ENCODE data around the gene CGA. TPM values are rescaled to one million over a fixed set of nuclear protein-coding genes. Genes with fewer than 3 reads are reported as not detected.

Gene CGA
- total RNA-seq, 2 donors from 2014 or later = not detected

- Histone ChIP-seq H3K27me3 (replicated peaks; ENCODE audit: insufficient read depth) (no peaks in the 10 kb centered on the region), H3K27ac (no peak overlapping the region), H3K4me3 (no peak overlapping the region), H3K36me3 (no peaks in the 10 kb centered on the region), H3K4me1 (ENCODE audit: control insufficient read depth in 1 of 2, low read depth in 2 of 2) (no peaks in the 10 kb centered on the region), H3K9me3 (no peaks in the 10 kb centered on the region)
- ATAC-seq (ENCODE audit: insufficient number of reproducible peaks, low FRiP score, low read depth) = no peak
- no peak for TF ChIP-seq CTCF (IDR thresholded peaks at IDR 0.05)
- DNase-seq (ENCODE audit: low spot score) = no peak
These were observed 1.7 kb downstream of the CGA start for GRCh38 chr6:87093199-87093598.

- no peak for TF ChIP-seq CTCF (IDR thresholded peaks at IDR 0.05)
These were observed 2.5 kb downstream of the CGA start for GRCh38 chr6:87092435-87092834.

GRCh38 chr6:87089135-87089534 is 5.8 kb downstream of the CGA start:
- no peak for TF ChIP-seq CTCF (IDR thresholded peaks at IDR 0.05)
- ATAC-seq (ENCODE audit: insufficient number of reproducible peaks, low FRiP score, low read depth) = no peak
- Histone ChIP-seq H3K27me3 (replicated peaks; ENCODE audit: insufficient read depth) (no peaks in the 10 kb centered on the region), H3K36me3 (no peaks in the 10 kb centered on the region), H3K4me3 (no peak overlapping the region), H3K9me3 (no peaks in the 10 kb centered on the region), H3K27ac (no peak overlapping the region), H3K4me1 (ENCODE audit: control insufficient read depth in 1 of 2, low read depth in 2 of 2) (no peaks in the 10 kb centered on the region)
- DNase-seq (ENCODE audit: low spot score) = no peak

More at GRCh38 chr6:87092435-87092834, 2.5 kb downstream of the CGA start:
- Histone ChIP-seq H3K36me3 (no peaks in the 10 kb centered on the region), H3K27ac (no peak overlapping the region), H3K4me1 (ENCODE audit: control insufficient read depth in 1 of 2, low read depth in 2 of 2) (no peaks in the 10 kb centered on the region), H3K9me3 (no peaks in the 10 kb centered on the region), H3K27me3 (replicated peaks; ENCODE audit: insufficient read depth) (no peaks in the 10 kb centered on the region), H3K4me3 (no peak overlapping the region)
- DNase-seq (ENCODE audit: low spot score) = no peak
- ATAC-seq (ENCODE audit: insufficient number of reproducible peaks, low FRiP score, low read depth) = no peak

GRCh38 chr6:87088076-87088475 is 6.8 kb downstream of the CGA start:
- DNase-seq (ENCODE audit: low spot score) (no peak), ATAC-seq (ENCODE audit: insufficient number of reproducible peaks, low FRiP score, low read depth) (no peak)
- H3K27ac ChIP-seq = no peak overlapping the region
- no peaks in the 10 kb centered on the region for H3K4me1 ChIP-seq (ENCODE audit: control insufficient read depth in 1 of 2, low read depth in 2 of 2)
- H3K4me3 ChIP-seq = no peak overlapping the region
- no peaks in the 10 kb centered on the region for H3K36me3 ChIP-seq
- TF ChIP-seq CTCF (IDR thresholded peaks at IDR 0.05) = no peak
- H3K9me3 ChIP-seq = no peaks in the 10 kb centered on the region
- no peaks in the 10 kb centered on the region for H3K27me3 ChIP-seq (replicated peaks; ENCODE audit: insufficient read depth)

GRCh38 chr6:87082160-87082721 is 12.7 kb downstream of the CGA start:
- H3K9me3 ChIP-seq = no peaks in the 10 kb centered on the region
- H3K36me3 ChIP-seq = no peaks in the 10 kb centered on the region
- no peaks in the 10 kb centered on the region for H3K27me3 ChIP-seq (replicated peaks; ENCODE audit: insufficient read depth)
- no peak overlapping the region for H3K27ac ChIP-seq
- ATAC-seq (ENCODE audit: insufficient number of reproducible peaks, low FRiP score, low read depth) = no peak
- TF ChIP-seq CTCF (IDR thresholded peaks at IDR 0.05) = no peak
- no peak for DNase-seq (ENCODE audit: low spot score)
- no peak overlapping the region for H3K4me3 ChIP-seq
- H3K4me1 ChIP-seq (ENCODE audit: control insufficient read depth in 1 of 2, low read depth in 2 of 2) = no peaks in the 10 kb centered on the region
